PC-3 (cell line): ENCODE results near the gene KRT1.

Source experiments
- CTCF ChIP-seq: fragments of 300-600 bp; sonication (generic); conservative IDR thresholded peaks from 2 replicates; pipeline ENCODE4 v1.5.1; 2017; ENCODE audit warnings: antibody characterized with exemption, low read depth, mild to moderate bottlenecking, low read length
- EZH2 ChIP-seq: fragments of 300-600 bp; sonication (generic); IDR thresholded peaks from one replicate; pipeline ENCODE4 v1.6.1; 2017; ENCODE audit warnings: antibody characterized with exemption, mild to moderate bottlenecking, low read length; ENCODE audit not compliant: unreplicated experiment

- no peak for TF ChIP-seq CTCF
- no peak for TF ChIP-seq EZH2
These were observed 19.8 kb upstream of the KRT1 start for GRCh38 chr12:52699960-52700359.
